HCT116 (cell line): ENCODE measurements around the gene SLC7A5. TPM values are rescaled to one million over a fixed set of nuclear protein-coding genes. Genes with fewer than 3 reads are reported as not detected.
A peak's percentile ranks its signal among the peaks of the same experiment; 100 is the strongest.

Source experiments
- ATAC-seq: fragments of 200-7000 bp; cut with Tn5 transposase; 2 replicates; pipeline ENCODE4 v1.9.1; 2020; ENCODE audit warnings: mild to moderate bottlenecking, moderate library complexity
- BruUV-seq: library from RNA; stranded (reverse); fragments of 400-500 nt; replicated peaks from 2 replicates; lab custom pipeline; 2021; lab: Mats Ljungman, UMichigan
- CTCF ChIA-PET: fragments of 300-600 bp; sonication (Branson Sonifier 250); formaldehyde crosslinking; loops from one replicate; lab custom pipeline; 2021; ENCODE audit warnings: antibody characterized with exemption; lab: Charles Lee
- POLR2A ChIA-PET: fragments of 300-600, 350-600 bp; sonication (Branson Sonifier 250); formaldehyde crosslinking; loops from one replicate; lab custom pipeline; 2021; ENCODE audit warnings: antibody characterized with exemption; lab: Charles Lee
- RAD21 ChIA-PET, 2 experiments: fragments of 300-600 bp; sonication (Branson Sonifier 250); formaldehyde crosslinking; loops; one replicate each; lab custom pipeline; 2023; ENCODE audit warnings: low total read pairs in 2 of 2; ENCODE audit not compliant: uncharacterized antibody in 2 of 2, unreplicated experiment in 2 of 2, low non-redundant PET in 1 of 2; lab: Charles Lee
- DNase-seq: peaks from one replicate; pipeline ENCODE4 v3.0.0-alpha.2; 2010; ENCODE audit warnings: low read depth, low spot score
- H2AFZ ChIP-seq: fragments of 200-600 bp; shearing (Covaris generic), sonication (generic); 2 replicates; pipeline ENCODE4 v1.6.1; 2017; ENCODE audit warnings: low read depth, mixed run types, mixed read lengths, antibody characterized with exemption, low read length; ENCODE audit not compliant: poor library complexity, severe bottlenecking
- H3K27ac ChIP-seq: 2 replicates; pipeline ENCODE4 v1.5.1; 2012; ENCODE audit warnings: low read depth, low read length
- H3K27me3 ChIP-seq: fragments of 200-600 bp; sonication (generic); 2 replicates; pipeline ENCODE4 v1.6.1; 2016; ENCODE audit warnings: mixed run types, low read length, mixed read lengths; ENCODE audit not compliant: insufficient read depth
- H3K36me3 ChIP-seq, 2 experiments: fragments of 200-500 bp in 1 of 2; fragments of 200-600 bp in 1 of 2; sonication (Bioruptor generic) in 1 of 2; sonication (generic) in 1 of 2; 2 replicates each; pipeline versions ENCODE4 v1.5.1 to v1.6.1; 2014 to 2016; ENCODE audit warnings: low read length in 2 of 2, inconsistent platforms in 1 of 2, mixed read lengths in 1 of 2, mixed run types in 1 of 2; ENCODE audit not compliant: insufficient read depth in 2 of 2, control insufficient read depth in 1 of 2
- H3K4me1 ChIP-seq, 2 experiments: fragments of 200-600 bp in 1 of 2; sonication (generic) in 1 of 2; 2 replicates each; pipeline versions ENCODE4 v1.5.1 to v1.6.1; 2012 to 2017; ENCODE audit warnings: low read length in 2 of 2, inconsistent platforms in 1 of 2, mild to moderate bottlenecking in 1 of 2, mixed read lengths in 1 of 2, mixed run types in 1 of 2, moderate library complexity in 1 of 2; ENCODE audit not compliant: insufficient read depth in 2 of 2, control insufficient read depth in 1 of 2
- H3K4me2 ChIP-seq: fragments of 200-600 bp; sonication (generic); 2 replicates; pipeline ENCODE4 v1.6.1; 2017; ENCODE audit warnings: mixed run types, low read length, mixed read lengths
- H3K4me3 ChIP-seq, 2 experiments: fragments of 200-600 bp in 1 of 2; sonication (generic) in 1 of 2; replicated peaks in 1 of 2; 2 replicates each; pipeline ENCODE4 v1.5.1; 2011 to 2016; ENCODE audit warnings: low read length in 2 of 2, control low read depth in 1 of 2, low read depth in 1 of 2, mild to moderate bottlenecking in 1 of 2, mixed read lengths in 1 of 2, mixed run types in 1 of 2
- H3K79me2 ChIP-seq: fragments of 200-600 bp; sonication (generic); 2 replicates; pipeline ENCODE4 v1.6.1; 2017; ENCODE audit warnings: mild to moderate bottlenecking, mixed run types, low read length, moderate library complexity, mixed read lengths; ENCODE audit not compliant: insufficient read depth
- H3K9ac ChIP-seq: fragments of 200-600 bp; sonication (generic); 2 replicates; pipeline ENCODE4 v1.6.1; 2016; ENCODE audit warnings: low read length, mixed read lengths
- H3K9me2 ChIP-seq: fragments of 200-600 bp; sonication (generic), shearing (Covaris generic); 2 replicates; pipeline ENCODE4 v1.6.1; 2017; ENCODE audit warnings: mixed run types, mild to moderate bottlenecking, moderate library complexity; ENCODE audit not compliant: insufficient read depth
- H3K9me3 ChIP-seq, 2 experiments: fragments of 200-500 bp in 1 of 2; fragments of 200-600 bp in 1 of 2; sonication (Bioruptor generic) in 1 of 2; sonication (generic) in 1 of 2; 2 replicates each; pipeline ENCODE4 v1.6.1; 2014 to 2017; ENCODE audit warnings: low read length in 2 of 2, mixed read lengths in 2 of 2, inconsistent platforms in 1 of 2, low read depth in 1 of 2, mild to moderate bottlenecking in 1 of 2, mixed run types in 1 of 2, moderate library complexity in 1 of 2; ENCODE audit not compliant: control insufficient read depth in 1 of 2, insufficient read depth in 1 of 2
- H4K20me1 ChIP-seq: fragments of 200-600 bp; sonication (generic), shearing (Covaris generic); 2 replicates; pipeline ENCODE4 v1.6.1; 2017; ENCODE audit warnings: mixed run types, mild to moderate bottlenecking, moderate library complexity; ENCODE audit not compliant: insufficient read depth
- EGR1 ChIP-seq: IDR thresholded peaks from 2 replicates; pipeline ENCODE4 v1.6.1; 2012; ENCODE audit warnings: low read depth
- ELF1 ChIP-seq: IDR thresholded peaks from 2 replicates; pipeline ENCODE4 v1.6.1; 2012; ENCODE audit warnings: low read depth, borderline replicate concordance
- EZH2phosphoT487 ChIP-seq: fragments of 200-600 bp; IDR thresholded peaks from 2 replicates; pipeline ENCODE4 v1.6.1; 2018; ENCODE audit warnings: antibody characterized with exemption, borderline replicate concordance
- JUND ChIP-seq: IDR thresholded peaks from 2 replicates; pipeline ENCODE4 v1.6.1; 2012
- RAD21 ChIP-seq: IDR thresholded peaks from 2 replicates; pipeline ENCODE4 v1.6.1; 2012; ENCODE audit warnings: low read depth, mild to moderate bottlenecking
- TCF7L2 ChIP-seq: IDR thresholded peaks from 2 replicates; pipeline ENCODE4 v1.7.0; 2011; ENCODE audit warnings: borderline replicate concordance, inconsistent platforms; ENCODE audit not compliant: insufficient read depth, insufficient read length; ENCODE audit errors: extremely low read depth
- intact Hi-C: fragments of 100-400 bp; cut with micrococcal nuclease; formaldehyde crosslinking; loops from 2 replicates; pipeline ENCODE4 v1.10.0; 2022
- total RNA-seq: library from RNA; stranded (reverse); gene quantifications from one replicate; pipeline ENCODE4 v1.2.1, GENCODE V29; 2021; ENCODE audit not compliant: unreplicated experiment
- TF ChIP-seq, protein P1 (sequence below): IDR thresholded peaks from 2 replicates; pipeline ENCODE4 v1.6.1; 2012; ENCODE audit warnings: low read depth

Gene SLC7A5
- total RNA-seq, 1 experiment from 2014 or later: 482 TPM

DNA sequence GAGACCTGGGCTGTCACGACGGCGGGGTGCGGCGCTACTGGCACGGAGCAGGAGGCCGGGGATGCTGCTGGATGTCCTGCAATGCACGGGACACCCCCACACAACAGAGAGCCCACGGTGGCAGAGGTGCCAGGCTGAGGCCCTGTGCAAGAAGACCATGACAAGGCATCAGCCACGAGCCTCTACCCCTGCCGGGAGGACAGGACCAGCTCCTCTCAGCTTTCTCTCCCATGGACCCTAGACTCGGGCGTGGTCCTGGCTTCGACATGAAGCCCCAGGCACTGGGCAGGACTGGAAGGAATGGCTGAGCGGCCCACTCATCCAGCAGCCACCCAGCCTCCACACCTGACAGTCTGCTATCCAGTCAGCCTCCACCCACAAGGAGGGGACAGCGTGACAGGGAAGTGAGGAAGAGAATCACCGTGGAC, 25.6 kb downstream of the SLC7A5 start (continued):
- TF ChIP-seq, protein P1, sequence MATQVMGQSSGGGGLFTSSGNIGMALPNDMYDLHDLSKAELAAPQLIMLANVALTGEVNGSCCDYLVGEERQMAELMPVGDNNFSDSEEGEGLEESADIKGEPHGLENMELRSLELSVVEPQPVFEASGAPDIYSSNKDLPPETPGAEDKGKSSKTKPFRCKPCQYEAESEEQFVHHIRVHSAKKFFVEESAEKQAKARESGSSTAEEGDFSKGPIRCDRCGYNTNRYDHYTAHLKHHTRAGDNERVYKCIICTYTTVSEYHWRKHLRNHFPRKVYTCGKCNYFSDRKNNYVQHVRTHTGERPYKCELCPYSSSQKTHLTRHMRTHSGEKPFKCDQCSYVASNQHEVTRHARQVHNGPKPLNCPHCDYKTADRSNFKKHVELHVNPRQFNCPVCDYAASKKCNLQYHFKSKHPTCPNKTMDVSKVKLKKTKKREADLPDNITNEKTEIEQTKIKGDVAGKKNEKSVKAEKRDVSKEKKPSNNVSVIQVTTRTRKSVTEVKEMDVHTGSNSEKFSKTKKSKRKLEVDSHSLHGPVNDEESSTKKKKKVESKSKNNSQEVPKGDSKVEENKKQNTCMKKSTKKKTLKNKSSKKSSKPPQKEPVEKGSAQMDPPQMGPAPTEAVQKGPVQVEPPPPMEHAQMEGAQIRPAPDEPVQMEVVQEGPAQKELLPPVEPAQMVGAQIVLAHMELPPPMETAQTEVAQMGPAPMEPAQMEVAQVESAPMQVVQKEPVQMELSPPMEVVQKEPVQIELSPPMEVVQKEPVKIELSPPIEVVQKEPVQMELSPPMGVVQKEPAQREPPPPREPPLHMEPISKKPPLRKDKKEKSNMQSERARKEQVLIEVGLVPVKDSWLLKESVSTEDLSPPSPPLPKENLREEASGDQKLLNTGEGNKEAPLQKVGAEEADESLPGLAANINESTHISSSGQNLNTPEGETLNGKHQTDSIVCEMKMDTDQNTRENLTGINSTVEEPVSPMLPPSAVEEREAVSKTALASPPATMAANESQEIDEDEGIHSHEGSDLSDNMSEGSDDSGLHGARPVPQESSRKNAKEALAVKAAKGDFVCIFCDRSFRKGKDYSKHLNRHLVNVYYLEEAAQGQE: no peak
- TF ChIP-seq RAD21 (no peak), JUND (no peak), EGR1 (no peak)

DNA sequence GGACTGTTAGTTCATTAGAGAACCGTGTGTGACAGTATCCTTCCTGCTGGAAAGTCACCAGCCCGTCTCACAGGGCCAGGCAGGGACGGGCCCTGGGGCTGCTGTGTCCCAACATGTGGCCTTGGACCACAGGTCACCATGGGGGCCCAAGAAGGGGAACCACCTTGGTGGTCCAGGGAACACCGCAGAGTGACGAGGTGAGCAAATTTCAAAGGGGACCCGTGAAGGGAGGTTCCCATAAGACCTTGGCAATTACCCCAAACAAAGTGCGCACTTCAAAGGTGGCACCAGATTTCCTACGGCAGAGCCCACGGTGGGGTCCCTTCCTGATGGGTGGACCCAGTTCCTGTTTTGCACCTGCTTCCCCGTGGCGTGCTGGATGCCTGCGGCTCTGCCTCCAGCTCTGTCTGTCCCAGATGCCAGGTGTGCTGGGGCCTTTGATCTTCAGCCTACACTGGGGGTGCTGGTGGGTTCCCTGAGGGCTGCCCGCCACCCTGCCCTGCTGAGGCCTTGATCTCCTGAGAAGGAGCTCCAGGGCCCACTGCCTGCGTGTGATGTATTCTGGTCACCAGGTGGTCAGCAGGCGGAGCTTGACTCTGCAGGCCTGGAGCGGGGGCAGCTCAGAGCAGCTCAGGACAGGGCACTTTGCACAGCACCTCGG, 27.0 kb downstream of the SLC7A5 start:
- POLR2A ChIA-PET: no interaction called here
- no peak for ATAC-seq
- H3K9ac ChIP-seq: no peak overlapping the region
- no peaks in the 10 kb centered on the region for H3K27me3 ChIP-seq
- DNase-seq: no peak
- H3K4me1 ChIP-seq: no peaks in the 10 kb centered on the region
- peaks cover 82% of the 10 kb centered on the region for H3K79me2 ChIP-seq
- peaks cover 35 to 94% of the 10 kb centered on the region in 2 experiments for H3K36me3 ChIP-seq
- RAD21 ChIA-PET: no interaction called here
- no TSS peak for BruUV-seq
- peaks cover 19% of the 10 kb centered on the region; the same call in 1 of the 2 replicates for H4K20me1 ChIP-seq
- no peaks in the 10 kb centered on the region for H3K9me2 ChIP-seq
- H3K9me3 ChIP-seq: no peaks in the 10 kb centered on the region
- H2AFZ ChIP-seq: no peak overlapping the region
- CTCF ChIA-PET: no interaction called here
- intact Hi-C loops: no loop called here
- H3K27ac ChIP-seq: peak overlapping the region; percentile 8; the same call in 1 of the 2 replicates
- H3K4me2 ChIP-seq: no peak overlapping the region
- H3K4me3 ChIP-seq: no peak overlapping the region
- TF ChIP-seq TCF7L2 (peak; percentile 18), EZH2phosphoT487 (no peak), ELF1 (no peak)
